GM19455 (cell line): ENCODE results near the gene LAMA2.

Source experiments
- ATAC-seq: cut with Tn5 transposase; IDR thresholded peaks from one replicate; pipeline ENCODE4 v1.9.1; 2021; ENCODE audit not compliant: unreplicated experiment

The LAMA2 gene

DNA sequence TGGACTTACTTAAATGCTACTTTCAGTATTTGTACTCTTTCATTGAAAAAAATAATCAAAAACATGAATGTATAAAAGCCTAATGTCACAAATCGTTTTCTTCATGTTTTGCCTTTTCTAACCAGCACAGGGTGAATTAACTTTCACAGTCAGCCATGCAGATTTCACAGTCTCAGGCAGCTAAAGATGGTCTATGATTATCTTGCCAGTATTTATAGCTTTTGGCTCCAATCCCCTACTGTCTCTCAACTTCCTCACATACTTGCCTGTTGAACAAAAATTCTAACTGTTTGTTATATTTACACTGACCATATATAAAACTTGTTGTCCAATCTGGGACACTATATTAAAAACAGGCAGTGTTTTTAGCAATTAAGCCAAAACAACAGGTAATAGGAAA is 468.9 kb downstream of the LAMA2 start:
- ATAC-seq, result no peak

- no peak for ATAC-seq
Observed at GRCh38 chr6:129353067-129353466, 470.1 kb downstream of the LAMA2 start.

DNA sequence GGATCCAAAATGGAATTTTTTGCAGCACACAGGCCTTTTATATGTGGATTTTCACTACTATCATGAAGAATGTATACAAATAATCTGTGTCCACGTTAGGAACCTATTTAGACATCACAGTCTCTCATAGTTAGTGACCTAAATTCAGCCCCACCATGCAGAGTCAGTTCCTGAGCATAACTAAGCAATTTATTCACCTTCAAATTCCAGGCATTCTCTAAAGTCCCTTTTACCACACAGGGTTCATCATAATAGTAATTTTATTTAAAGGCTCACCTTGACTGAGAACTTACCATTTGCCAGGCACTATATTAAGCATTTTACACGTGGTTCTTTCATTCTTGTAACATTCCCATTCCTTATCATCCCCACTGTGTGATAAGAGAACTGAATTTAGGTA is 473.2 kb downstream of the LAMA2 start:
- ATAC-seq, result no peak

DNA sequence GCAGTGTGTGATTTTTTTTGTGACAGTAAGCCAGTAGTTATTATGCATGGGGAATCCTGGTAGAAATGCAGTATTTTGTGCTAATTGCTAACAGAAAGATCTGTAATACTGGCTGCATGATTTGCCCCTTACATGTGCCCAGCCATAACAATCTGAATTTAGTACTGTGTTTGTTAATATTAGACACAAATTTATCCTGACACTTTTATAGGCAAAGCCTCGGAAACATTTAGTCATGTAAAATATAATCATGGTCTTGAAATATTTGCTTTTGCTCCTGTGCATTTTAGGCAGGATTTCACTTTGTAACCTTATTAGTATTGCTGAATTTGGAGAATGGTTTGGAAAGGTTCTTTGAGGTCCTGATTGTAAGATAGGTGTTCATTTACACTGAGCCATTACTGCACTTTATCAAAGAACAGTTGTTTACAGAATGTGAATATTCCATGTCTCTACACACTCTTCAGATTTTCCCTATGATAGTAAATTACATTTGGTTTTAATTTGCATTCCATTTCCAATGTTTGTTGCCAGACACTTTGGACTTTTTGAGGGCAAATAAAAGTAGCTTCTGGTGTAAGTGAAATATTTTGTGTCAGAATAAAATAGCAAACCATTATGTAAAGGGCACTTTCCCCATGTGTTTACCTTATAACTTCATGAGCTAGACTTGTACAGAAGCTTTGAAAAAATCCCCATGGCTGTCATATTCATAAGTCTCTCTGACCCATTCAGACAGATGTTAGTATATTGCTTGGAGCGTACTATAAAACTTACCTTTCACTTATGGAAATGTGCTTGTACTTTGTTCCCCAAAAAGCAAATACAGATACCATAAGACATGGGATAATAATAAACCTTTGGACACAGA is 477.1 kb downstream of the LAMA2 start:
- no peak for ATAC-seq

DNA sequence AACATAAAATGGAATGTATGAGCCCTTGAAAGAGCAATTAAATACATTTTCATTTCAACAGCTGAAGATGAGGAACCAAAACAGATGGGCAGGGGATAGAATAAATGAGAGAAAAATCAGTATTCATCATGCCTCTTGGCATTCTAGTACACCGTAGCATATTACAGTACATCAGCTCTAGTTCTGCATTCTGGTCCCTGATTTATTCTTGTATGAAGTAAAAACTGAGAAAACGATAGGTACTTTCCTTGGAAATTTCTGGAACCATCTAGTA is 477.7 kb downstream of the LAMA2 start:
- no peak for ATAC-seq

DNA sequence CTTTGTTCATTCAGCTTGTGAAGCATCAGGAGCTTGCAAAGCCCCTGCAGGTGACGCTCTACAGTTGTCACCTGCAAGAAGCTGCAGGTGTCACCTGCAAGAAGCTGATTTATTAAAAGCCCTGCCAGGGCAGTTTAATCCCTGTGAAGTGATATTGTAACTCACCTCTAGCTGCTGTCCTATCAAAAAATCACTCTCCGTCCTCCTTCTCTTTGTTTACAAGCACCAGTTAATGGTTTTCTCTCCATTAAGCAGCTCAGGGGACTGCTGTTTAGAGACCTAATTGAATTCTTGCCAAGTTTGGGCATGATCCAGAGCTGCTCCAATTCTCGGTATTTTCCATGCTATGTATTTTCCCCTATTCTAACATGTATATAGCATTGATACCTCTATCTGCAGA is 481.1 kb downstream of the LAMA2 start:
- ATAC-seq, result no peak

DNA sequence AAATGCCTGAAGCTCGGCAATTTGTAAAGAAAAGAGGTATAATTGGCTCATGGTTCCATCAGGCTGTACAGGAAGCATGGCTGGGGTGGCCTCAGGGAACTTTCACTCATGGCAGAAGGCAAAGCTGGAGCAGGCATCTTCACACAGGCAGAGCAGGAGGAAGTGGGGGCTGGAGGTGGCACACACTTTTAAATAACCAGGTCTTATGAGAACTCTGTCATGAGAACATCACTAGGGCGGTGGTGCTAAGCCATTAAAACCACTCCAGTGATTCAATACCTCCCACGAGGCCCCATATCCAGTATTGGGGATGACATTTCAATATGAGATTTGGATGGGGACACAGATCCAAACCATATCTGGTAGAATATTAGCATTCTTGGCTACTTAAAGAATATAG is 481.8 kb downstream of the LAMA2 start:
- ATAC-seq, result no peak

GRCh38 chr6:129368076-129368475 is 485.1 kb downstream of the LAMA2 start:
- no peak for ATAC-seq

DNA sequence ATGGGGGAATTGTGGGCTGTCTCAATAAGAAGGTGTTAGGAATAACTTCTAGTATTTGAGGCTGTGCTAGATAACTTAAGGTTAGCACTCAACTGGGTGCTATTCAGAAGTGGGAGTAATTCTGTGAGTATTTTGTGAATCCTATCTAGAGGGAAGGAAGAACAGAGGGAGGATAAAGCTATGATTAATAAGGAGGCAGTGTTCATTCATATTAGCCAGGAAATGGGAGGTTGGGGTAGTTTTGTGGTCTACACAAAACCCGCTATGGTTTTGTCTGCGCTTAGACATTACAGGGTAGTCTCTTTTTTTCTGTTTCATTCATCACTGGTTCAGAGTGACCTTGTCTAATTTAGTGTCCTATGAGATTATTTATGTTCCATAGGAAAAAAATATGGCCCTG is 486.0 kb downstream of the LAMA2 start:
- ATAC-seq, result no peak

GRCh38 chr6:129369737-129370136 is 486.8 kb downstream of the LAMA2 start:
- no peak for ATAC-seq

DNA sequence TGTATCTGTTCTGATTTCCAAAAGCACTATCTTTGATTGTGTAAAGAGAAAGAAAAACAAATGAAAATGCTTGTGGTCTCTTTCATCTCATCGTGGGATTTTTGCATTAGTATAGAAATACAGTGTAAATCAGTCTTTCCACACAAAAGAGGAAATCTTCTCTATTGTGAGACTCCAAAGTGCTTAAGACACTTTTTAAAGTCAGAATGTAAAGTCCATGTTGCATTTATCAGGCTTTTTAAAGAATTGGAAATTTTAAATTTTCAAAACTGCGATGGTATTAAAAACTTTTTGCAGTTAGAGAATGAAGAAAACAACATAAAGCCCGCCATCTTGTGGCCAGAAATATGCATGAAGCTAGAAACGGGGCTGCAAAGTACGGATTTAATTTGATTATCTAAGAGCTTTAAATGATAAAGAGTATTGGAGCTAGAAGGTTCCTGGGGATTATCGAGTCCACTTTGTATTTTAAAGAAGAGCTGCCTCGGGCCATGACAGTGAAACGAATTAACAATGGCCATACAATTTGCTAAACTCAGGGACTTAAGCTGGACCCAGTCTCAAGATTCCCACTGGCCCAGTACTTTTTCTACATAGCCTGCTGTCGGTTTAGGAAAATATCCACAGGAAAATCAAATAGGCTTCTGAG is 487.5 kb downstream of the LAMA2 start:
- ATAC-seq, result peak; percentile 55

DNA sequence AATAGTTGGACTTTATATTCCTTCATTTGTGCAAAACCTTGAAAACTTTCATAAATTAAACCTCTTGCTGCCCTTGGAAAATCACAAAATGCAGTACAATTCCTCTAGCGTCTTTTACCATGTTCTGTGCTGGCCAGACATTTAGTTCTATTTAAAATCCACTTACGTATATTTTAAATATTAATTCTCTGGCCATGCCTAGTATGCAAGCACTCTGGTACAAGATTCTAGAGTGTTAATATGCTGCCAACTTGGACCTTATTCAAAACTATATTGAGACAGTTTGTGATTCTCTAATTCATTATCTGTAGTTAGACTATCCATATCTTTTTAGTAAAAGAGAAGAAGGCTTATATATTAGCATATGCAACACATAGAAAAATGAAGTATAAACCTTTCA is 498.9 kb downstream of the LAMA2 start:
- no peak for ATAC-seq

GRCh38 chr6:129382916-129383315 is 500.0 kb downstream of the LAMA2 start:
- ATAC-seq, result no peak

GRCh38 chr6:129385117-129385516 is 502.2 kb downstream of the LAMA2 start:
- no peak for ATAC-seq

GRCh38 chr6:129390900-129391299 is 508.0 kb downstream of the LAMA2 start:
- no peak for ATAC-seq

DNA sequence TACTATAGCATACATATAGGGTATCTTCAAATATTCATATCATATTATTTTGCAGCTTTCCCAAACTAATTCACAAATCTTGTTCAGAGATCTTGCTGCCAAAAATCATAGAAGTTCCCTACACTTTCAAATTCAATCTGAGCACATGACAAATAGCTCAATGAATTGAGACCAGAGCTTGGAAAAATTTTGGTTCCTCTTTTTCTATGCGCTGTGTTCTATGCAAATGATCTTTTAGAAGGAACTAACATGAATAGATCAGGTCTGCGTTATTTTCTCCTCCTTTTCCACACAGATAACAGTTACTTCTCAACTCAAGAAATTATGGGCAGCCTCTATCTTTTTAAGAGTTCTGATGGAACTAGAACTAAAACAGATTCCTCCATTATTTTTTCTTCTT is 510.7 kb downstream of the LAMA2 start:
- no peak for ATAC-seq

- no peak for ATAC-seq
Observed at GRCh38 chr6:129398764-129399163, 515.8 kb downstream of the LAMA2 start.

GRCh38 chr6:129402244-129402643 is 519.3 kb downstream of the LAMA2 start:
- ATAC-seq, result no peak

- no peak for ATAC-seq
Observed at GRCh38 chr6:129411092-129411491, 528.2 kb downstream of the LAMA2 start.

- no peak for ATAC-seq
Observed at GRCh38 chr6:129416337-129416990, 533.5 kb downstream of the LAMA2 start.

GRCh38 chr6:129417416-129418086 is 534.6 kb downstream of the LAMA2 start:
- ATAC-seq, result no peak

DNA sequence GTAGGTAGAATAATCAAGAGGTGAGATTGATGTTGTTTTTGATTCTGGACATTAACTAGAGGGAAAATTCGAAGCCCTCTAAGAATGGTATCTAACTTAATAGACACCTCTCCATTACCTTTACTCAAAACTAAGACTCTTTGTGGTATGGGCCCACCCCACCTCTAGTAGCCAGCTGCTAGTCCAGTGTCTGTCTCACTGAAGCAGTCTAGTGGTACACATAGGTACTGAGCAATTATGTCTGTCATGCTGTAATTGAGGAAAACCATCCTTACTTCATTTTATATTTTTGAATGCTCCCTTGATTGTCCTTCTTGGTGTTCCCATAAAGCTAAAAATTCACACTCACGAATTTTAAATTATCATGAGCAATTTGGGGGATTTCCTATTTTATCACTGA is 536.4 kb downstream of the LAMA2 start:
- no peak for ATAC-seq
